Cardiac fibroblast (primary cell): ENCODE data around the gene DNAJC6.

Experiments used
- DNase-seq, 2 donors: peaks; one replicate each; pipeline versions ENCODE4 v3.0.0 to v3.0.0-alpha.2; 2010; ENCODE audit warnings: low read depth in 2 of 2
- H3K4me3 ChIP-seq, 2 donors: replicated peaks in 1 of 2; 1 replicate in 1 of 2; 2 replicates in 1 of 2; pipeline ENCODE4 v1.5.1; 2011; ENCODE audit warnings: low read depth in 2 of 2, low read length in 2 of 2, mild to moderate bottlenecking in 2 of 2, moderate library complexity in 1 of 2
- CTCF ChIP-seq: IDR thresholded peaks from one replicate; pipeline ENCODE4 v1.5.1; 2011; ENCODE audit warnings: low read depth, mild to moderate bottlenecking, low read length, inconsistent platforms

The DNAJC6 gene

GRCh38 chr1:65409314-65409713, 100.0 kb downstream of the DNAJC6 start:
- no peak overlapping the region for H3K4me3 ChIP-seq
- peak in 1 of 2 donors; percentile 12 for DNase-seq
- no peak for TF ChIP-seq CTCF

- no peak for TF ChIP-seq CTCF
- no peak for DNase-seq
Observed at GRCh38 chr1:65409816-65410326, 100.5 kb downstream of the DNAJC6 start.

GRCh38 chr1:65412256-65412983, 103.1 kb downstream of the DNAJC6 start:
- no peak for TF ChIP-seq CTCF
- peak in 1 of 2 donors; percentile 38 for DNase-seq
- no peak overlapping the region for H3K4me3 ChIP-seq

More at GRCh38 chr1:65409816-65410326, 100.5 kb downstream of the DNAJC6 start:
- H3K4me3 ChIP-seq = no peak overlapping the region

GRCh38 chr1:65412984-65413375, 103.6 kb downstream of the DNAJC6 start:
- DNase-seq = peak in 1 of 2 donors; percentile 61
- TF ChIP-seq CTCF = no peak

GRCh38 chr1:65414538-65414937, 105.2 kb downstream of the DNAJC6 start:
- TF ChIP-seq CTCF = no peak
- no peak overlapping the region for H3K4me3 ChIP-seq

More at GRCh38 chr1:65412984-65413375, 103.6 kb downstream of the DNAJC6 start:
- no peak overlapping the region for H3K4me3 ChIP-seq

GRCh38 chr1:65416767-65417166, 107.4 kb downstream of the DNAJC6 start:
- H3K4me3 ChIP-seq = no peak overlapping the region
- no peak for TF ChIP-seq CTCF
- DNase-seq = no peak

More at GRCh38 chr1:65414538-65414937, 105.2 kb downstream of the DNAJC6 start:
- DNase-seq = no peak
